ENCODE data around the gene C1orf35. TPM values are rescaled to one million over a fixed set of nuclear protein-coding genes. Genes with fewer than 3 reads are reported as not detected.

The C1orf35 gene
- total RNA-seq, 1 experiment from 2014 or later: 18.7 TPM

GRCh38 chr1:228081144-228081543 is 22.0 kb downstream of the C1orf35 start:
- Histone ChIP-seq H3K9me3 (replicated peaks) (no peaks in the 10 kb centered on the region), H3K27me3 (replicated peaks) (no peaks in the 10 kb centered on the region), H3K4me1 (replicated peaks) (peaks cover 35% of the 10 kb centered on the region), H3K27ac (no peak overlapping the region), H3K36me3 (peaks cover 37% of the 10 kb centered on the region), H3K4me3 (peak overlapping the region; percentile 98; the same call in 1 of the 2 replicates)
- no peak for DNase-seq (ENCODE audit: low read depth in 1 of 2, low spot score in 2 of 2)

DNA sequence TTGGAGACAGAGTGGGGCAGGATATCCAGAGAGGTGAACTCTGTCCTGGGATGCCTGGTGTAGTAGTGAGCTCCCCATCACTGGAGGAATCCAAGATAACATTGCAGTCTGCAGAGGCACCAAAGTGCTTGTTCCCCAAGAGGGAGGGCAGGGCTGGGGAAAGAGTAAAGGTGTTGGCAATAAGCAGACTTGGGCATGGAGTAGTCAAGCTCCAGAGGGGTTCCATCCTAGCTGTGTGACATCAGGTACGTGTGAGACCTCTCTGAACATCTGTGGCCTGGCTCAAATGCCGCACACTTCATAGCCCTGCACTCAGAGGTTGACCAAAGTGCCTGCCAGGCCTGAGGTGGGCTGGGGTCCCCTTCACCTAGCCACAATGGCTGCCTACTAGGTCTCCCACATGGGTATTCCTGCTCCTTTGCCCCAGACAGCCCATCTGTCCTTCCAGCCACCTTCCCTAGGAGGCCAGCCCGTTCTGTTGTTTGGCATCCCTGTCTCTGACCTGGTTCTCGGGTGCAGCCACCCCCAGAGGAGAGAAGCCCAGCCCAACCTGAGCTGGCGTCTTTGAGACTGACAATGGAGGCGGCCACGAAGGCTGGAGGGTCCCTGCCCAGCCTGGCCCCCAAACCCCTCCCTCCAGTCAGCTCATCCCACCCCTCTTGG is 23.4 kb downstream of the C1orf35 start:
- H3K27ac ChIP-seq: no peak overlapping the region
- peaks cover 21% of the 10 kb centered on the region for H3K4me1 ChIP-seq (replicated peaks)
- H3K36me3 ChIP-seq: peaks cover 23% of the 10 kb centered on the region
- no peaks in the 10 kb centered on the region for H3K27me3 ChIP-seq (replicated peaks)
- H3K4me3 ChIP-seq: no peak overlapping the region
- no peaks in the 10 kb centered on the region for H3K9me3 ChIP-seq (replicated peaks)
- no peak for DNase-seq (ENCODE audit: low read depth in 1 of 2, low spot score in 2 of 2)

- Histone ChIP-seq H3K27me3 (replicated peaks) (no peaks in the 10 kb centered on the region), H3K4me1 (replicated peaks) (peaks cover 14% of the 10 kb centered on the region), H3K9me3 (replicated peaks) (no peaks in the 10 kb centered on the region), H3K4me3 (no peak overlapping the region), H3K36me3 (peaks cover 15% of the 10 kb centered on the region), H3K27ac (no peak overlapping the region)
- no peak for DNase-seq (ENCODE audit: low read depth in 1 of 2, low spot score in 2 of 2)
Observed at GRCh38 chr1:228079013-228079412, 24.1 kb downstream of the C1orf35 start.

DNA sequence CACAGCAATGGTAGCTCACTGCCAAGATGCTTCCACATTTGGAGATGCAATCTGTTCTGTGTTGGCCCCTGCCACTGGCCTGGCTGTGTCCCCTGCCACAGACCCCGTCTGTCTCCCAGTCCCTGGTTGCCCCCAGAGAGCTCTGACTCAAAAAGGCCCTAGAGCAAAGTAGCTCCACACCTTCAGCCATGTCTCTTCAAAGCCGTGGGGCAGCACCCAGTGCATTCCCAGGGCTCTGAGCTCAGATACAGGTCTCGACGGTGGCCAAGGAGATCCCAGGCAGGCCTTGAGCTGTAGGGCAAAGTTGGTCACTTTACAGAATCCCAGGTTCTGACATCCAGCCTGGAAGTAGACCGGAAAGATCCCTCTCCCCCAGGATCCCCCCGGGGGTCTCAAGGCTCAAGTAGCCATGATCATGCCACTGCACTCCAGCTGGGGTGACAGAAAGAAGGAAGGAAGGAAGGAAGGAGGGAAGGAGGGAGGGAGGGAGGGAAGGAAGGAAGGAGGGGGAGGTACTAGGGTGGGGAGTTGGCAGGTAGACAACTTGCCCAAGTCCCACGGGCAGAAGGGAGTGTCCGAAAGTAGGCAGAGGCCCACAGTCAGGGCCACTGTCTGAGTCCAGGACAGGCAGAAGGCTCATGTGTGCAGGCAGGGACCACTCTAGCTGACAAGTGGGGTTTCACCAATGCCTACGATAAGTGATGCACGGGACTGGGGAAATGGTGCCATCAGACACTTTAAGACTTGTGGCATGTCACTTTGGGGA is 25.4 kb downstream of the C1orf35 start:
- no peak overlapping the region for H3K27ac ChIP-seq

DNA sequence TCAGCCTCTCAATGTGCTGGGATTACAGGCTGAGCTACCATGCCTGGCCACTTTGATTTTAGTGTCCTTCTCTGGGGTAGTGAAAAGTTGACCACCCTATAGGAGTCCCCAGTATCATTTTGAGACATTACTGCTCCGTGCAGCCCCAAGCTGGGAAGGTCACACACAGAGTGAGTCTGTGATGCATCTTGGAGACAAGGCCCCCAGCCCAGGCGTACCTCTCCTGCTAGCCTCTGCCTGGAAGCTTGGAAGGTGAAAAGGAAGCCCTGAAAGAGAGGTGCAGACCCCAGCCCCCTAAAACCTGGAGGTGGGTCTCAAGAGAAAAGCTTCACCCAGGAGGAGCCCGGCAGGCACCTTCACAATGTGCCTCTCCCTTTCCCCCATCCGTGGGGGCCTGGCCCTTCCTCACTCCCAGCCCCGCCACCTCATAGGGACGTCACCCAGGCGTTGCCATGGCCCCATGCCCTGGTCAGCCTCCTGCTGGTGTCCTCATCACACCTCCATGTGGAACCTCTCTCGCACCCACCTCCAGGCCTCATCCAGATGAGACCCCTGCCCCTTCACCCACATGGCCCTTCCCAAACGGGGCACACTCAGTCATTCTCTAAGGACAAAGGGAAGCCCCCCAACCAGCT is 26.2 kb downstream of the C1orf35 start:
- H3K36me3 ChIP-seq: no peaks in the 10 kb centered on the region
- H3K9me3 ChIP-seq (replicated peaks): no peaks in the 10 kb centered on the region
- H3K4me3 ChIP-seq: no peak overlapping the region
- no peaks in the 10 kb centered on the region for H3K27me3 ChIP-seq (replicated peaks)
- H3K4me1 ChIP-seq (replicated peaks): peaks cover 6% of the 10 kb centered on the region
- DNase-seq (ENCODE audit: low read depth in 1 of 2, low spot score in 2 of 2): no peak
- H3K27ac ChIP-seq: no peak overlapping the region

More for the DNA sequence above, 25.4 kb downstream of the C1orf35 start:
- DNase-seq (ENCODE audit: low read depth in 1 of 2, low spot score in 2 of 2): no peak
- Histone ChIP-seq H3K27me3 (replicated peaks) (no peaks in the 10 kb centered on the region), H3K4me3 (no peak overlapping the region), H3K4me1 (replicated peaks) (peaks cover 10% of the 10 kb centered on the region), H3K36me3 (peaks cover 3% of the 10 kb centered on the region), H3K9me3 (replicated peaks) (no peaks in the 10 kb centered on the region)

DNA sequence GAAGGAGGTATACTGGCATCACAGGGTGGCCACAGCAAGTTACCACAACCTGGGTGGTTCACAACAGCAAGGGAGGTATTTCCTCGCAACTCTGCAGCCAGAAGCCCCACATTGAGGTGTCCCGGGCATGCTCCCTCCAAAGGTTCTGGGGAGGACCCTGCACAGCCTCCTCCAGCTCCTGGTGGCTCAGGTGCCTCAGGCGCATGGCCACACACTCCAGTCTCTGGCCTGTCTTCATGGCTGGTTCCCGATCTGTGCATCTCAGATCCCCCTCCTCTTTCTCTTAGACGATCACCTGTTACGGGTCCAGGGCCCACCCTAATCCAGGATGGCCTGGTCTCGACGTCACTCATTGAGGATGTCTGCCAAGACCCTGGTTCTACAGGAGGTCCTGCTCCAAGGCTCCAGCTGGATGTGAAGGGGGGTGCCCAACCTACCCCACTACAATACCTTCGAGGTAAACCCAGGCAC is 27.3 kb downstream of the C1orf35 start:
- Histone ChIP-seq H3K4me1 (replicated peaks) (no peaks in the 10 kb centered on the region), H3K27me3 (replicated peaks) (no peaks in the 10 kb centered on the region), H3K27ac (no peak overlapping the region), H3K4me3 (no peak overlapping the region), H3K36me3 (no peaks in the 10 kb centered on the region), H3K9me3 (replicated peaks) (no peaks in the 10 kb centered on the region)
- DNase-seq (ENCODE audit: low read depth in 1 of 2, low spot score in 2 of 2): no peak

- DNase-seq (ENCODE audit: low read depth in 1 of 2, low spot score in 2 of 2): no peak
- Histone ChIP-seq H3K36me3 (no peaks in the 10 kb centered on the region), H3K4me1 (replicated peaks) (no peaks in the 10 kb centered on the region), H3K27ac (no peak overlapping the region), H3K27me3 (replicated peaks) (no peaks in the 10 kb centered on the region), H3K4me3 (no peak overlapping the region), H3K9me3 (replicated peaks) (no peaks in the 10 kb centered on the region)
Observed at GRCh38 chr1:228074954-228075730, 28.0 kb downstream of the C1orf35 start.

DNA sequence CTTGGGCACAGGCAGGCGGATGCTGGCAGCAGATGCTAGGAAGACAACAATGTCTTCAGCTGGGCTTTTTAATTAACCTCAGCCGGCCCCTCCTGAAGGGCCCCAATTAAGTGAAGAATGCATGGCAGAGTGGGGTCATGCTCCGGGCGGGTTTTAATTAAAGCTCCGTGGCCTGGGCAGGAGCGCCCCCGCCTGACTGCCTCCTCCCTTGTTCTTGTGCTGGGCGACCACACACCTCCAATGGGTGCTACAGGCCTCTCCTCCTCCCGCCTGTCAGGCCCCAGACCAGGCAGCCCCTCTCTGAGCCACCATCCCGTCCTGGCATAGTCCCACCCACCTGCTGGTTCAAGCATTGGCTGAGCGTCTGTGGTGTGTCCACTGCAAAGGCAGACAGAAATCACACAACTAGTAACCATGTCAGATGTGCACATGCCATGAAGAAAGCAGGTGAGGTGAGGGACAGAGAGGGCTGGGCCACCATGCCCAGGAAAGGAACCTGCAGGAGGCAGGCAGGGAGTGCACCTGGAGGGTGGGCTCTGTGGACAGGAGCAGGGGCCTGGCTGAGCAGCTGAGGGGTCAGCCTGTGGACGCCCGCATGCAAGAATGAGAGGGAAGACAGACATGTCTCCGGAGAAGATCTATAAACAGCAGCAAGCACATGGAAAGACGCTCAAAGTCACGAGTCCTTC is 29.1 kb downstream of the C1orf35 start:
- no peak for DNase-seq (ENCODE audit: low read depth in 1 of 2, low spot score in 2 of 2)
- Histone ChIP-seq H3K27ac (no peak overlapping the region), H3K27me3 (replicated peaks) (no peaks in the 10 kb centered on the region), H3K4me1 (replicated peaks) (no peaks in the 10 kb centered on the region), H3K9me3 (replicated peaks) (no peaks in the 10 kb centered on the region), H3K36me3 (no peaks in the 10 kb centered on the region), H3K4me3 (no peak overlapping the region)

DNA sequence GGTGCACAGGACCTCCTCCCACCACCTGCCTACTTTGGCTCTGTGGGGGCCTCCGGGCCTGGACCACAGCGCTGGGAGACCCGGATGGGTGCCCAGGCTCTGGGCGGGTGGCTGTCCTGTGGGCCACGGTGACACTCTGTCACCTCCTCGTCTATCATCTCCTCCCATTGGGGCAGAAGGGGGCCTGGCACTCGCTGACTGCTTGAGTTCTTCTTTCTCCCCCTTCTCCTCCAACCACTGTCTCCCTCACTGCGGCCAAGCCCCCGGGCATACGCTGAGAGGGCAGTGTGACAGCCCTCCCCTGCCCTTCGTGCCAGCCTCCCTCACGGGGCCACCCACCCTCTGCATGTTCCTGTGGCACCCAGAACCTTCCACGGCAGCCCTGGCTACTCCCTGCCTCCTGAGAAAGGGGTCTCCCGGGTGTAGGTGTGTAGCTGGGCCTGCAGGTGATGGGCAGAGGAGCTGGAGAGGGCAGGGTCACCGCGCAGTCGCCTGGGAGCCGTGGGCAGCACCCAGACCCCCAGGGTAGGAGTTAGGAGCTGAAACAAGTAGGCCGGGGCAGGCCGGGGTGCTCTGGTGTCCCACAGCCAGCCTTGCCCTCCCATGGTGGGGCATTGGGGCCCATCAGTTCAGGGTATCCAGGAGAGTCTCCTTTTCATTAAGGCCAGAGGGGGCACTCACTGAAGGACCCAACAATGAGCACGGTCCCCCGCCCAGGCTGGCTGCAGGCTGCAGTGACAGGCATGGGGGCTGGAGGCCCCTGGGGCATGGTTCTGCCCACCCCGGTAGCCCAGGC is 29.9 kb downstream of the C1orf35 start:
- no peak overlapping the region for H3K4me3 ChIP-seq
- H3K27me3 ChIP-seq (replicated peaks): no peaks in the 10 kb centered on the region
- DNase-seq (ENCODE audit: low read depth in 1 of 2, low spot score in 2 of 2): no peak
- no peak overlapping the region for H3K27ac ChIP-seq
- H3K4me1 ChIP-seq (replicated peaks): no peaks in the 10 kb centered on the region
- H3K36me3 ChIP-seq: no peaks in the 10 kb centered on the region
- no peaks in the 10 kb centered on the region for H3K9me3 ChIP-seq (replicated peaks)

DNA sequence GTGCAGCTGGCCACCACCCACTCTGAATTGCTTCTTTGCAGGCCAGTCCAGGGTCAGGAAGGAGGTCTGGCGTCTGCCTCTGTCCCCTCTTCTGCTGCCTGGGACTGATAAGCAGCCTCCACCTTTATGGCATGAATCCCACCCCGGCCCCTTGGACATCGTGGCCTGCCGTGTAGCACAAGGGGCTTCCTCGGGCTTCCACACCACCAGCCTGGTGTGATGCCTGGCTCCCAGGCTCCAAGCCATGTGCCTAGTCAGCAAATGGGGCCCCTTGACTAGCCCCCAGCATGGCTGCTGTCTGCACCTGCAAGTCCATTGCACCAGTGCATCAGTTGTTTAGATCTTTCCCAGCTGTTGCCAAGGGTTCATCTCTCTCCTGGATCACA is 30.5 kb downstream of the C1orf35 start:
- H3K4me1 ChIP-seq (replicated peaks): no peaks in the 10 kb centered on the region
- no peaks in the 10 kb centered on the region for H3K36me3 ChIP-seq
- H3K9me3 ChIP-seq (replicated peaks): no peaks in the 10 kb centered on the region
- no peak for DNase-seq (ENCODE audit: low read depth in 1 of 2, low spot score in 2 of 2)
- H3K27me3 ChIP-seq (replicated peaks): no peaks in the 10 kb centered on the region
- no peak overlapping the region for H3K4me3 ChIP-seq
- H3K27ac ChIP-seq: no peak overlapping the region

- H3K4me1 ChIP-seq (replicated peaks): no peaks in the 10 kb centered on the region
- no peak overlapping the region for H3K4me3 ChIP-seq
- H3K27me3 ChIP-seq (replicated peaks): peaks cover 3% of the 10 kb centered on the region; the same call in 1 of the 2 replicates
- H3K36me3 ChIP-seq: no peaks in the 10 kb centered on the region
- DNase-seq (ENCODE audit: low read depth in 1 of 2, low spot score in 2 of 2): no peak
- no peaks in the 10 kb centered on the region for H3K9me3 ChIP-seq (replicated peaks)
- no peak overlapping the region for H3K27ac ChIP-seq
Observed at GRCh38 chr1:228071839-228072657, 31.1 kb downstream of the C1orf35 start.

GRCh38 chr1:228070851-228071250 is 32.3 kb downstream of the C1orf35 start:
- DNase-seq (ENCODE audit: low read depth in 1 of 2, low spot score in 2 of 2): no peak
- H3K4me1 ChIP-seq (replicated peaks): no peaks in the 10 kb centered on the region
- H3K4me3 ChIP-seq: no peak overlapping the region
- H3K27ac ChIP-seq: no peak overlapping the region
- H3K36me3 ChIP-seq: no peaks in the 10 kb centered on the region
- H3K9me3 ChIP-seq (replicated peaks): no peaks in the 10 kb centered on the region
- H3K27me3 ChIP-seq (replicated peaks): peaks cover 7% of the 10 kb centered on the region; the same call in 1 of the 2 replicates
